ENCODE measurements around the gene HCFC1R1.

- TF ChIP-seq CTCF (conservative IDR thresholded peaks at IDR 0.05; ENCODE audit: low read depth in 2 of 2) (no peak), POLR2AphosphoS5 (IDR thresholded peaks at IDR 0.05; ENCODE audit: low read depth) (no peak), EZH2 (IDR thresholded peaks at IDR 0.05; ENCODE audit: low read depth, unreplicated experiment) (no peak)
Measured at GRCh38 chr16:3070608-3071111, 46.9 kb upstream of the HCFC1R1 start.

Data from GM23338 (cell line).